Muscle of leg (tissue), 11 donors: ENCODE data around the gene RNF166. TPM values are rescaled to one million over a fixed set of nuclear protein-coding genes. Genes with fewer than 3 reads are reported as not detected.

Experiments
- DNase-seq: peaks from one replicate; pipeline ENCODE4 v3.0.0; 2013
- H3K27ac ChIP-seq: one replicate; pipeline ENCODE4 v1.5.1; 2013; ENCODE audit warnings: mild to moderate bottlenecking, low read length, control low read depth
- H3K27me3 ChIP-seq: one replicate; pipeline ENCODE4 v1.6.1; 2013; ENCODE audit warnings: low read length; ENCODE audit not compliant: control insufficient read depth, insufficient read depth
- H3K36me3 ChIP-seq: one replicate; pipeline ENCODE4 v1.6.1; 2013; ENCODE audit warnings: low read length; ENCODE audit not compliant: control insufficient read depth, insufficient read depth
- H3K4me1 ChIP-seq: one replicate; pipeline ENCODE4 v1.6.1; 2013; ENCODE audit warnings: low read length; ENCODE audit not compliant: control insufficient read depth, insufficient read depth
- H3K4me3 ChIP-seq: one replicate; pipeline ENCODE4 v1.5.1; 2013; ENCODE audit warnings: low read length, control low read depth
- H3K9me3 ChIP-seq: replicated peaks from 2 replicates; pipeline ENCODE4 v1.6.1; 2013; ENCODE audit warnings: low read depth, low read length; ENCODE audit not compliant: control insufficient read depth
- WGBS: methylation state at CpG from one replicate; pipeline ENCODE4 v1.1.5; 2013; ENCODE audit warnings: missing lambda C conversion rate; ENCODE audit not compliant: insufficient coverage; 5-methylcytosine and 5-hydroxymethylcytosine counted together
- polyA plus RNA-seq, 8 donors: library from polyadenylated mRNA; unstranded; fragments of 120-200 nt; gene quantifications; one replicate each; pipeline versions ENCODE4 v1.2.1 to v1.2.3, GENCODE V29; 2013; ENCODE audit warnings: inconsistent platforms in 1 of 8, low replicate concordance in 1 of 8; ENCODE audit not compliant: insufficient read length in 8 of 8, insufficient read depth in 1 of 8
- total RNA-seq: library from RNA; stranded (reverse); fragments of 120-200 nt; gene quantifications from one replicate; pipeline ENCODE4 v1.2.4, GENCODE V29; 2013

Gene RNF166
- total and polyA plus RNA-seq, 9 donors = 13.9 to 21.8 (median 17.6) TPM

DNA sequence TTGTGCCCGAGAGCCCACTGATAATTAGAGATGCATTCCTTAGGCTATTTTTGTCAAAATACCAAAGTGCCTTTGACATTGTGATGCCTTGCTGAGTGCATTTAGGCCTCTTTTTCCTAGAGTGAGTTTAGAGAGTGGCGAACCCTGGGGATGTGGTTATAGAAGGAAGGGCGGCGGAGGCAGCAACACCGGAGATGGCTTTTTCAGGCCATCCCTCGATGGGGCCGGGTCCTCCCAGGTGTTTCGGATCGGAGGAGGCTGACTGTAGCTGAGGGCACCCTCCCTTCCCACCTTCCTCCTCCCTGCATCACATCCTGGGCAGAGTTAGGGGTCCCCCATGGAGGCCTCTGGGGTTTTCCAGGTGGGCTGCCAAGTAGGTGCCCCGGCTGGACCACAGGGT lies 13.3 kb downstream of the RNF166 start:
- H3K9me3 ChIP-seq = no peaks in the 10 kb centered on the region
- H3K27ac ChIP-seq = no peak overlapping the region
- 60% methylated on average over 1 of the region's 10 CpGs for WGBS
- DNase-seq = no peak
- no peak overlapping the region for H3K4me3 ChIP-seq
- peaks cover 8% of the 10 kb centered on the region for H3K27me3 ChIP-seq
- peaks cover 26% of the 10 kb centered on the region for H3K36me3 ChIP-seq
- peaks cover 28% of the 10 kb centered on the region for H3K4me1 ChIP-seq

DNA sequence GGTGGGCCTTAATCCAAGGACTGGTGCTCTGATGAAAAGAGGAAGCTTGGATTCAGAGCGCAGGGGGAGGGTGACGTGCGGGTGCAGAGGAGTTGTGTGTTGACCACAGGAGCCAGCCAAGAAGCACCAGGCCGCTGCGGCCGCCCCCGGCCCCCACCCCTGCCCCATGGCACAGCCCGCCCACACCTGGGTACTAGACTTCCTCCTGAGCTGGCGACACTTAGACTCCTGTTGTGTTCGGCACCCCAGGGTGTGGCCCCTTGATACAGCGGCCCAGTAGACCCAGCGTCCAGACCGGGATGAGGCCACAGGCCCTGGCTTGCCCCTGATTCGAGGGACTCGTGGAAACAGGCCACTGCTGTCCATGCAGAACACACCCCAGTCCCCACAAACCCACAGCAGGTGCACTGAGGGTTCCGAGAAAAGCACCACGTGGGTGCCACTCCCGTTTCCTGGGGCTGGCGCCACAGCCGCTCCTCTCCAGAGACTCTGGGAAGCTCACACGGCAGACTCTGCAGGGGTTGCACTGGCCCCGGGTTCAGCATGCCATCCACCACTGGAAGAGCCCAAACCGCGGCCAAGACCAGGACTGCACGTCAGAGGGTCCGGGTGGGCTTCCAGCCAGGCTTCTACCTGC lies 14.2 kb downstream of the RNF166 start:
- WGBS = 77% methylated on average over 25 of the region's 26 CpGs
- H3K9me3 ChIP-seq = no peaks in the 10 kb centered on the region
- no peak overlapping the region for H3K4me3 ChIP-seq
- H3K27ac ChIP-seq = no peak overlapping the region
- H3K27me3 ChIP-seq = peaks cover 16% of the 10 kb centered on the region
- peaks cover 18% of the 10 kb centered on the region for H3K36me3 ChIP-seq
- H3K4me1 ChIP-seq = peaks cover 36% of the 10 kb centered on the region
- no peak for DNase-seq

DNA sequence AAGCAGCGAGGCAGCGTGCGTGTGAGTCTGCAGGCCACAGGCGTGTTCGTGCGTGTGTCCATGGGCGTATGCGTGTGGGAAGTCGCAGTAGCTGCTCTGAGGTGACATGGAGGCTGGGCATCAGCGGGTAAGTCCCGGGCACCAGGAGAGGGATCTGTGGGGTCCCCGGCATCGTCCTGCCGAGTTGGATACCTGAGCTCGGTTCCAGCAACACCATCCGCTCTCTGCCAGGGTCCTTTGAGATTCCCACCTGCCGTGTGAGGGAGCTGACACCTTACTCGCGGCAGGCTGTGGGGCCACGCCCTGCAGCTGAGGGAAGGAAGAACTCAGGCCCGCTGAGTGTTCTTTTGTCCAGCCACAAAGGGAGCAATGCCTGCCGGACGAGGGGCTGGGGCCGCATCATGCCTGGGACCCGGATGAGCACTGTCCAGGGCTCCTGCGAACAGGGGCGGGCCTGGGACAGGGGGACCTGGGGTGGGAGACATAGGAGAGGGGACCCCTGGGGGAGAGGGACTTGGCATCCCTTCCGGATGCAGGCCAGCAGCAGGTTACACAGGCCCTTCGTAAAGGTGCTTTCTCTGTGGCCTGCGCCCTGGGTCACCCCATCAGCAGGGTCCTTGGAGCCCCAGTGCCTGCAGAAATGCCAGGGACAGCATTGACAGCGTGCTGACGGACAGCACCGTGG lies 14.9 kb downstream of the RNF166 start:
- Histone ChIP-seq H3K9me3 (no peaks in the 10 kb centered on the region), H3K4me3 (no peak overlapping the region), H3K36me3 (peaks cover 10% of the 10 kb centered on the region), H3K27me3 (peaks cover 21% of the 10 kb centered on the region), H3K27ac (no peak overlapping the region), H3K4me1 (peaks cover 39% of the 10 kb centered on the region)
- 81% methylated on average over 32 of the region's 33 CpGs for WGBS
- no peak for DNase-seq

DNA sequence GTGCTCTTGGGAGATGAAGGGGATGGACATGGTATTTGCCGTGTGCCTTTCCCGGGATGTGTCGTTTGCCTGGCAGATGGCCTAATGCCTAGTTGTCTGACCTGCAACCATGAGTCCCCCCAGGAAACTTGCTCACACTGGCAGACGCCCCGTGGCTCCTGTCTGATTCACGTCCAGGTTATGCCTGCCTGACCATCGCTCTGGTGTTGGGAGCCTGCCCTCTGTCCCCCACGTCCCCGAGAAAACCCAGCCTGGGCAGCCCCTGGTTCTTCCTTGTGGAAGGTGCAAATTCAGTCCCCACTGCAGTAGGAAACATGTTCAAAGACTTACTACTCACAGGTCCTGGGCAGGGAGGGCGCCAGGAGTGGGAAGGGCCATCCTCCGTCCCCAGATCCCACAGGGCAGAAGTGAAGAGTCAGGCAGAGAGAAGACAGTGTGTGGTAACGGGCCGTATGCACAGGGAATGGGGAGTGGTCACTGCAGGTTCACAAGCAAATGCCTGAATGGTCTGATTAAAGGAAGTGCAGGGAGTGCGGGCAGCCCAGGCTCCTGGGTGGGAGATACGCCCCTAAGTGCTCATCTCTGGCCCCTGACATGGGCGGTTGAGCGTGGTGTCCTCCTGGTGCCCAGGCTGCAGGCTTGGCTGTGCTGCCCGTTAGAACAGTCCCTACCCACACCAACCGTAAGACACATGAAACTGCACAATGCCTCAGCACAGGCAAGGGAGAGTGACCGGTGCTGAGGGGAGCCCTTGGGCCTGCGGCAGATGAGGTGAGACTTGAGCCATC lies 15.7 kb downstream of the RNF166 start:
- H3K9me3 ChIP-seq = no peaks in the 10 kb centered on the region
- H3K4me1 ChIP-seq = peaks cover 38% of the 10 kb centered on the region
- H3K36me3 ChIP-seq = peaks cover 4% of the 10 kb centered on the region
- H3K4me3 ChIP-seq = no peak overlapping the region
- WGBS = 76% methylated on average over 20 of the region's 21 CpGs
- H3K27me3 ChIP-seq = peaks cover 28% of the 10 kb centered on the region
- no peak overlapping the region for H3K27ac ChIP-seq
- DNase-seq = no peak

DNA sequence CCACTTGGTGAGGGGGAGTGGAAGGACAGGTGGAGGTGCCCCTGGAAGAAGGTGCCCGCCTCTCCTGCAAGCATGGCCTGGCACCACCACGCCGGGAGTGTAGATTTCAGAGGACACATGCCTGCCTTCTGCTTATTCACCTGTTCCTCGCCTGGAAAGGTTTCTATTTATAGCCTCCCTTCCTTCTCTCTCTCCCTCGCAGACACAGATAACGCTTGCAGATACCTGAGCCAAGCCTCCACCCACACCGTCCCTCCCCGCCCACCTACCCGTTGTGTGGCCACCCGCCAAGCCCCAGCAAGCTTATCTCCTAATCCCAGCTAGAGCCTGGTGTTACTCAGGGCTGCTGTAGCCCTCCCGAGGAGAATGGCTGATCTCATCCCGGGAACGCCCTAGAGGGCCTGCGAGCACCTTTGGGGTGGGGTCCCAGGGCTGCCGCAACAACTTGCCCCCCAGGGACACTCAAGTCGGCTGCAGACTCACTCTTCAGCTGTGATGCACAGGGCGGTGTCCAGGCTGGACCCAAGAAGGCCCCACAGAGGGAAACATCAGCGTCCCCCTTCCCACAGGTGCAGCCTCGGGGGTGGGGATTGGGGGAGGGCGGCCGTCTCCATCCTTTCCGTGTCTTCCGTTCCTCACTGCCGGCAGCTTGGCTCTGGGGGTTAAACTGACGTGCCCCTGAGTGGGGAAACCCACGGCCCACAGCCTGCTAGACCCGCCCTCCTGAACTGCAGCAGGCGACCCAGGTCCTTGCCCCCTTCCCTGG lies 18.0 kb downstream of the RNF166 start:
- Histone ChIP-seq H3K9me3 (no peaks in the 10 kb centered on the region), H3K27me3 (peaks cover 49% of the 10 kb centered on the region), H3K36me3 (no peaks in the 10 kb centered on the region), H3K4me3 (no peak overlapping the region), H3K27ac (peak overlapping the region; percentile 65), H3K4me1 (peaks cover 33% of the 10 kb centered on the region)
- DNase-seq = peak; percentile 44
- 33% methylated on average over 22 of the region's 28 CpGs for WGBS

DNA sequence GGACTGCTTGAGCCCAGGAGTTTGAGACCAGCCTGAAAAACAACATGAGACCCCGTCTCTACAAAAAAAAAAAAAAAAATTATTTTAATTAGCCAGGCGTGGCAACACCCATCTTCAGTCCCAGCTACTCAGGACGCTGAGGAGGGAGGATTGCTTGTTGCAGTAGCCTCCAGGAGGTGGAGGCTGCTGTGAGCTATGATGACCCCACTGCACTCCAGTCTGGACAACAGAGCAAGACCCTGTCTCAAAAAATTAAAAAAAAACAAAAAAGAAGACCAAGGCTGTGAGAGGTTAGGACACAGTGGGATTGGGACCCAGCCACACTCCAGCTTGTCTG lies 18.6 kb downstream of the RNF166 start:
- no peak for DNase-seq
- WGBS = no CpG with 5 or more reads among the region's 3 CpGs
- Histone ChIP-seq H3K9me3 (no peaks in the 10 kb centered on the region), H3K36me3 (no peaks in the 10 kb centered on the region), H3K27me3 (peaks cover 49% of the 10 kb centered on the region), H3K4me1 (peaks cover 33% of the 10 kb centered on the region), H3K4me3 (no peak overlapping the region), H3K27ac (peak overlapping the region; percentile 65)

DNA sequence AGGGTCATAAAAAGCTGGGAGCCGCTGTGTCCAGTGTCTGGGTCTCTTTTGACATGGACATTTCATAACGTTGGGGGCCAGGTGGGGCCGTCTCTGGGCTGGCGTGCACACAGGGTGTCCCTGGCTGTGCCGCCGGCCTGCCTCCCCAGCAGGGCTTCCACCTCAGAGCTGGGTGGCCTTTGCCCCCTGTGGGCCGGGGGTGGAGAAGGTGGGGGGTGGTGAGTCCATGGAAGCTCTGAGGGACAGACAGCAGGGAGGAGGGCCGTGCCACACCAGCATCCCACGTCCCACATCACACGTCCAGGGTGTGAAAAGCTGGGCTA lies 19.0 kb downstream of the RNF166 start:
- Histone ChIP-seq H3K4me3 (no peak overlapping the region), H3K4me1 (peaks cover 33% of the 10 kb centered on the region), H3K27me3 (peaks cover 50% of the 10 kb centered on the region), H3K27ac (peak overlapping the region; percentile 71), H3K9me3 (no peaks in the 10 kb centered on the region), H3K36me3 (no peaks in the 10 kb centered on the region)
- no peak for DNase-seq
- WGBS = 46% methylated on average over 4 of the region's 10 CpGs

DNA sequence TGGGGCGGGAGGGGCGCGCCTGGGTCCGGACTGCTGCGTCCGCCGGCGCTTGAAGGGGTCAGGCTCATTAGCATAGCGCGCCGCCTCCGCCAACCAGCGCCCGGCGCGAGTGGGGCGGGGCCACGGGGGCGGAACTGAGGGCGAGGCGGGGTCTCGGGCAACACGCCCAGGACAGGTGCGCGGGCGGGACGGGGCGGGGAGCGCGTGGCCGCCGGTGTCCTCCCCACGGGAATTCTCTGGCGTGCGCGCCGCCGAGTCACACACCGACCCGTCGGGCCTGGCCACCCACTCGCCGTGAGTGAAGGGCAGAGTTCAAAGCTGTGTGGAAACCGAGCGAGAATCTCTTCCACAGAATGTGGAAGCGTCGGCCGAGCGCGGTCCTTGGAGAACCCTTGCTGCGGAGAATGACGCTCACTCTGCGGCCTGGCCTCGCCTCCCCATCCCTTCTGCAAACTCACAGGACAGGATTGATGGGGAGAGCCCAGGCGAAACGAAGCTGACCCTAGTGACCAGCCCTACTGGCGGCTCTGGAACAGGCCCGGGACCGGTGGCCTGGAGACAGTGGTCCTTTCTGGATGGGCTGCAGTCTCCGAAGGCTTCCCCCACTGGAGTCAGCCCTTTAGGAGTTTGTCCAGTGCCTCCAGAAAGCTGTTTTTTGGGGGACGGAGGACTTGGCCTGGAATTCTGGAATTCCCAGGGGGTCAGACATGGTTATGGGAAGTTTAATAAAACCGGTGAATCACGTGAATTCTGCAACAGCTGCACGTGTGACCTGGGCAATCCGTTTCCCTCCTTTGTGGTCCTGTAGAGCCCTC lies 19.6 kb downstream of the RNF166 start, which contains the start of gene SNAI3:
TSS of gene SNAI3 (minus strand) at position 69 of the 815 bp plus-strand sequence. CDS start 101 bp downstream, outside the sequence.
- peak within 1 kb of the TSS; percentile 71 for H3K27ac ChIP-seq
- H3K27me3 ChIP-seq = peaks cover 55% of the 10 kb centered on the region
- H3K4me1 ChIP-seq = peaks cover 35% of the 10 kb centered on the region
- peak; percentile 81 for DNase-seq
- H3K4me3 ChIP-seq = peak within 1 kb of the TSS; percentile 44
- 2% methylated on average over 65 of the region's 65 CpGs for WGBS
- H3K9me3 ChIP-seq = no peaks in the 10 kb centered on the region
- no peaks in the 10 kb centered on the region for H3K36me3 ChIP-seq

DNA sequence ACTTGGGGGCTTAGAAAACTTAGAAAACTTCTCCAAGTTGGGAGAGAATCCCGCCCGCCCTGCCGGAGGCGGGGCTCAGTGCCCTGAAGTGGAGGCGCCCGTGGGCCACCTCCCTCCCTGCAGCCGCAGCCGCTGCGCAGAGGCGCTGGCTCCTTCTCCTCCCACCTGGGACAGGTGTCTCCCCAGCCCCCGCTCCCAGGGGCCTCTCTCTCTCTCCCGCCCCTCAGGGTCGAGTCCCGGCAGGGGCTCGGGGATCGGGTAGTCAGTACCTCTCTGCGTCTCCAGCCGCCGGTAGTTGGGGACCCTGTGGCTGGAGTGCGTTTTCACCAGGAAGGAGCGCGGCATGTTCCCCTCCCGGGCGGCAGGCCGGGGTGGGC lies 20.2 kb downstream of the RNF166 start:
- H3K9me3 ChIP-seq = no peaks in the 10 kb centered on the region
- H3K27me3 ChIP-seq = peaks cover 58% of the 10 kb centered on the region
- peaks cover 35% of the 10 kb centered on the region for H3K4me1 ChIP-seq
- 0% methylated on average over 23 of the region's 25 CpGs for WGBS
- H3K4me3 ChIP-seq = peak overlapping the region; percentile 44
- H3K36me3 ChIP-seq = no peaks in the 10 kb centered on the region
- no peak overlapping the region for H3K27ac ChIP-seq
- DNase-seq = no peak
